Measurements from ENCODE around the gene BTC.
"Not testable (repeated sequence)": the region's sequence is repeated elsewhere in the genome, so short reads cannot be mapped to it uniquely, and the experiment has no call there.

Gene BTC

GRCh38 chr4:74715706-74716435, 78.5 kb downstream of the BTC start:
- H3K27me3 ChIP-seq (ENCODE audit: control insufficient read depth in 1 of 2, insufficient read depth in 2 of 2, low read length in 2 of 2) = no peaks in the 10 kb centered on the region
- peaks cover 11% of the 10 kb centered on the region for H3K4me1 ChIP-seq (ENCODE audit: insufficient read depth, low read length)
- no peak overlapping the region for H3K27ac ChIP-seq (ENCODE audit: low read depth, low read length)
- no peak overlapping the region for H3K9ac ChIP-seq (ENCODE audit: low read length)
- no peak overlapping the region for H3K4me3 ChIP-seq (ENCODE audit: low read depth in 1 of 2, low read length in 2 of 2)
- H3K36me3 ChIP-seq (ENCODE audit: insufficient read depth, low read length) = no peaks in the 10 kb centered on the region
- H3K9me3 ChIP-seq (ENCODE audit: low read length) = peaks cover 3% of the 10 kb centered on the region

- H3K9me3 ChIP-seq (ENCODE audit: low read length) = peaks cover 3% of the 10 kb centered on the region
- no peaks in the 10 kb centered on the region for H3K27me3 ChIP-seq (ENCODE audit: control insufficient read depth in 1 of 2, insufficient read depth in 2 of 2, low read length in 2 of 2)
- no peak overlapping the region for H3K9ac ChIP-seq (ENCODE audit: low read length)
- H3K27ac ChIP-seq (ENCODE audit: low read depth, low read length) = no peak overlapping the region
- peaks cover 11% of the 10 kb centered on the region for H3K4me1 ChIP-seq (ENCODE audit: insufficient read depth, low read length)
- no peak overlapping the region for H3K4me3 ChIP-seq (ENCODE audit: low read depth in 1 of 2, low read length in 2 of 2)
- H3K36me3 ChIP-seq (ENCODE audit: insufficient read depth, low read length) = no peaks in the 10 kb centered on the region
Observed at GRCh38 chr4:74714611-74715130, 79.7 kb downstream of the BTC start.

- not testable (repeated sequence) for H3K4me3 ChIP-seq (ENCODE audit: low read depth in 1 of 2, low read length in 2 of 2); H3K9ac ChIP-seq (ENCODE audit: low read length); H3K9me3 ChIP-seq (ENCODE audit: low read length); H3K36me3 ChIP-seq (ENCODE audit: insufficient read depth, low read length); H3K27me3 ChIP-seq (ENCODE audit: control insufficient read depth in 1 of 2, insufficient read depth in 2 of 2, low read length in 2 of 2); H3K4me1 ChIP-seq (ENCODE audit: insufficient read depth, low read length); H3K27ac ChIP-seq (ENCODE audit: low read depth, low read length)
Observed at GRCh38 chr4:74708135-74708534, 86.2 kb downstream of the BTC start.
